GM18867 (cell line): Measurements from ENCODE around the gene ANK3.

Experiments
- ATAC-seq: cut with Tn5 transposase; IDR thresholded peaks from one replicate; pipeline ENCODE4 v1.9.1; 2021; ENCODE audit warnings: mild to moderate bottlenecking, moderate library complexity; ENCODE audit not compliant: unreplicated experiment

ANK3 gene

GRCh38 chr10:60283397-60283796, 106.3 kb downstream of the ANK3 start:
- no peak for ATAC-seq

GRCh38 chr10:60282771-60283353, 106.8 kb downstream of the ANK3 start:
- no peak for ATAC-seq

GRCh38 chr10:60281792-60282353, 107.8 kb downstream of the ANK3 start:
- ATAC-seq, result no peak

- ATAC-seq, result no peak
Measured at GRCh38 chr10:60281331-60281730, 108.3 kb downstream of the ANK3 start.

GRCh38 chr10:60280475-60280874, 109.2 kb downstream of the ANK3 start:
- no peak for ATAC-seq

- no peak for ATAC-seq
Measured at GRCh38 chr10:60277656-60278055, 112.0 kb downstream of the ANK3 start.

- ATAC-seq, result no peak
Measured at GRCh38 chr10:60276232-60276631, 113.4 kb downstream of the ANK3 start.

DNA sequence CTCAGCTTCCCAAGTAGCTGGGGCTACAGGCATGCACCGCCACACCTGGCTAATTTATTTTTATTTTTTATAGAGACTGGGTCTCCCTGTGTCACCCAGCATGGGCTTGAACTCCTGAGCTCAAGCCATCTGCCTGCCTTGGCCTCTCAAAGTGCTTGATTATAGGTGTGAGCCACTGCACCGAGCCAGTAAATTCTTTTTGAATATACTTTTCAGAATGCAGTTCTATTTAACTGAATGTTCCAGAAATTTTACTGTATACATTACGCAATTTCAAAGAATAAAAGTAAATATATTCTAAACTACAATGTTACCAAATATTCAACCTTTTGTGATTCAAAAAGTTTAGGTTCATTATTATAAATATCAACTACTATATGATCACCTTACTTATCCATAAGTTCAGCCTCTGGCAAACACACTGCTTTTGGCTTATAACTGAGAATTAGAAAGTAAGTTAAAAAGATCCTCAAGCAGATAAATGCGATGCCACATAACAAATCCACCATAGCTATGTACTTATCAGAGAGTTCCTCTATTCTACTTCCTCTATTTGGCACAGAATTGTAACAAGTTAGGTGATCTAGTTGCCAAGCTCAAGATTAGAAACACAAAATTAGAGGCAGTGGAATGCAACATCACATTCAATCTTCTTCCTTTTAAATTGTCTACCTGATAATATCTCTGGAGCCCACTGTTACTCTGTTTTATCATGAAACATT, 118.2 kb downstream of the ANK3 start:
- ATAC-seq, result no peak

DNA sequence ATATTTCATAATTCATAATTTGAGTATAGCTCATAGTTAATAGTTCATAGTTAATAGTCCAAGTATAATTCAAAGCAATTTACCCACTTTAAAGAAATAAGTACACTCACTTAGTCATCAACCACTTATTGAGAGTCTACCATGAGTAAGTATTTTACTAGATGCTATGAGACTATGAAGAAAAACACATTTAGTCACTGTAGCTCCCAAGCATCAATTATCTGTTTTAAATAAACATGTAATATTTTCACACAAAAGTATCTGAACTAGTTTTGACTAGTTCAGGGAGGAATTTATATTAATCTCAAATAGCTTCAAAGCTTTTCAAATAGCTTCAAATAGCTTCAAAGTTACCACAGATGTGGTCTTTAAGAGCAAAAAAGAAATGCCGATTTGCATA, 119.2 kb downstream of the ANK3 start:
- no peak for ATAC-seq

DNA sequence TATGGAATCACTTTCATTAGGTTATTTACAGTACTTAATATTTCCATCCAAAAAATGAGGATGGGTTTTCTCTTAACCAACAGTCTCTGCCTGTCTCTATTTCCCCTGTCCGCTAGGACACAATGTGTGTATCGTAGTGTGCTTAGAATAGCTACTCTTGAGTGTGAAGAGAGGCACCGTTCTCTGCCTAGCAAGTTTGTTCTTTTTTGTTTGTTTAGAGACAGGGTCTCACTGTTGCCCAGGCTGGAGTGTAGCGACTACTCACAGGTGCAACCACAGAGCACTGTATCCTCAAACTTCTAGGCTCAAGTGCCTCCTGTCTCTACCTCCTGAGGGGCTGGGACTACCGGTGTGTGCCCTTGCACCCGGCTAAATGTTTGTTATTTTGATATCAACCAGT, 121.9 kb downstream of the ANK3 start:
- no peak for ATAC-seq

DNA sequence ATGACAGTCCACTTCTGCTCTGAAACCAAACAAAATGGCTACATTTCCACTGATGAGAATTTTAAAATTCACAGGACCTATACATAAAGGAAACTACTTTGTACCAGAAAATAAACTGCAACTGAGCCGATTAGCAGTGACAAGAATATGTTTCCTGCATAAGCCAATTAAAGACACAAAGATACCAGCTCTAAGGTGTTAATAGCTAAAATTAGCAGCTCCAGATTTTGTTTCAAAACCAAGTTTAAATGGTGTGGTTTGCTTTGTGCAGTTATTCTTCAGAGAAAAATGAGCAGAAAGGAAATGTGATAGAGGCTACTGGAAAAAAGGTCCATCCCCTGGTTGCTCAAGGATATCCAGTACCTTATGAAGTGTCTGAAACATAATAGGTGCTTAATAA, 123.2 kb downstream of the ANK3 start:
- no peak for ATAC-seq

DNA sequence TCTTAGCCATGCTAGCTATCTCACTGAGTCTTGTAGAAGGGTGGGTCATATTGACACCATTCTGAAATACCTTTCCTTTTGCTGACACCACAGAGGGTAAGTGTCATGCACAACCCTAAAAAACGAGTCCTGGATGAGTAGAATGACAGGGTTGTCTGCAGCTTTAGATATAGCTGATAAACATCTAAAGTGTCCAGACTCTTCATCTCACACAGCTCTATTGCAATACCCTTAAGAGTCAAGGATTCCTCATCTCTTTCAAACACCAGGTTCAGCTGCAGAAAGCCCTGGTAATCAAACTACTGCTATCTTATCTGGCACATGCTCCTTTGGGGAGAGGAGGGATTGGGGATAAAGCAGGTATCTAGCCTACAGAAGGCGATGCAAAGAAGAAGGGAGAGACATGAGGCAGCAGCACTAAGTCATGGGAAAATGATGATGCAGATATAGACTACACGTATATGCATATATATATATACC, 127.0 kb downstream of the ANK3 start:
- no peak for ATAC-seq

DNA sequence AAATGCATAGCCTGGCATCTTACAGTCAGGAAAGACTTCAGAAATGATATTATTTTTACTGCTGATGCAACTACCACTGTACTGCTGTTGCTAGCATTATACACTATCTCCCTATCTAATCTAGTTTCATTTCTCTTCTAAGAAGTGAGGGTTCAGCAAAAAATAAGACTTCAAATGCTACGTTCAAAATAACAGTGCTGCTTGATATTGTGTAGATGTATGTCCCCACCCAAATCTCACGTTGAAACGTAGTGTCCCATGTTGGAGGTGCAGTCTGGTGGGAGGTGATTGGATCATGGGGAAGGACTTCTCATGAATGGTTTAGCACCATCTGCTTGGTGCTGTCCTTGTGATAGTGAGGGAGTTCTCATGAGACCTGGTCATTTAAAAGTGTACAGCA, 129.4 kb downstream of the ANK3 start:
- no peak for ATAC-seq

DNA sequence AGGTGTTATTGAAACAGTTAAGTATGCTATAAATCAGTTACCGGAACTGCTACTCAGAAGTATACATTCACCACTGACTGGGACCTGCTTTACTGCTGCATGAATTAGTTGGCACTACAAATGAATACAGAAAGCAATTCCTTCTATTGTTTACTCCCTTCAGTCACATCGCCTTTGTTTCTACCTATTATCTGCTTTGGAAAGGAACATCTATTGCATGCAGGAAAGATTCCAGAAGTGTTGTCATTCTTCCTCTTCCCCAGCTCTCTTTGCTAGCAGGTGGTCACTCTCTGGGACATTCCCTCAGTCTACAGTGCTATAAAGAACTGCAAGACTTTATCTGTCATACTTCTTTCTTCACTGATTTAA, 131.3 kb downstream of the ANK3 start:
- ATAC-seq, result no peak

GRCh38 chr10:60257767-60258428, 131.8 kb downstream of the ANK3 start:
- ATAC-seq, result no peak

- no peak for ATAC-seq
Measured at GRCh38 chr10:60254776-60255175, 134.9 kb downstream of the ANK3 start.

DNA sequence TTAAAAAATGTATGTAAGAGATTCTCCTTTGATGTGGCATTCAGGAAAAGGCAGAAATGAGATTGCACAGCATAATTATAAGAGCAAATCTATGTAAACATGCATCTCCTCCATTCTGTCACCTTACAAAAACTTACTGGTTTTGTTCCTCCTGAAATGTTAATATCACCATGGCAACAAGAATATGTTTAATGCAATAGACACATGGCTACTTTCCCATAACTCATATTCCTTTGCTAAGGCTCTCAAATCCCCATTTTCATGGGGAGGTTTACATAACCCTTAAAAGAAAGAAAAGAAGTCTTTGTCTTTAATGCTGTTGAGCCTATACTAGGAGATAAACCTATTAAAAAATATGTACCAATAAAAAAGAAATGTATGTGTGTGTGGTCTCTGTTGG, 136.2 kb downstream of the ANK3 start:
- ATAC-seq, result no peak

GRCh38 chr10:60252688-60253087, 137.0 kb downstream of the ANK3 start:
- ATAC-seq, result no peak

GRCh38 chr10:60246382-60246781, 143.3 kb downstream of the ANK3 start:
- ATAC-seq, result no peak

DNA sequence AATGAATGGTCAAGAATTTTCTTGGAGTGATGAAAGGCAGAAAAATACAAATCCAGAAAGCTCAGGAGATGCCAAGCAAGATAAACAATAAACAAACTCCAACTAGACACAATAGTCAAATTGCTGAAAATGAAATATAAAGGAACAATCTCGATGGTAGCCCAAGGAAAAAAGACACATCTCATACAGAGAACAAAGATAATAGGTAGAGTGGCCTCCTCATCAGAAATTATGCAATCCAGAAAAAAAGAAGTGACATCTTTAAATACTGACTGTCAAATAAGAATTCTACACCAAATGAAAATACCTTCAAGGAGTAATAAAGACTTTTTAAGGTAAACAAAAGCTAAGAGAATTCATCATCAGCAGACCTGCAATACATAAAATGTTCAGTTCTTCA, 150.4 kb downstream of the ANK3 start:
- ATAC-seq, result no peak

- ATAC-seq, result no peak
Measured at GRCh38 chr10:60238759-60239100, 150.9 kb downstream of the ANK3 start.
